Pancreas (tissue), 10 donors: ENCODE data around the gene FGF11. TPM values are rescaled to one million over a fixed set of nuclear protein-coding genes. Genes with fewer than 3 reads are reported as not detected.

Experiments
- ATAC-seq, 4 donors: fragments of 200-7000 bp; cut with Tn5 transposase; one replicate each; pipeline versions ENCODE4 v1.8.0 to v1.9.1; 2020; ENCODE audit warnings: mild to moderate bottlenecking in 4 of 4, moderate library complexity in 4 of 4
- DNase-seq, 6 donors: peaks; one replicate each; pipeline ENCODE4 v3.0.0-alpha.2; 2020
- FAIRE-seq: peaks from 2 replicates; lab custom pipeline; 2012; peaks lifted over from hg19 to GRCh38; lab: Jason Lieb, UNC
- H3K27ac ChIP-seq, 4 donors: fragments of 200-600 bp; sonication (generic); 1 replicate in 3 of 4; 2 replicates in 1 of 4; pipeline versions ENCODE4 v1.5.0 to v1.8.0; 2020
- H3K27me3 ChIP-seq, 4 donors: fragments of 200-600 bp; one replicate each; pipeline ENCODE4 v1.8.0; 2021
- H3K36me3 ChIP-seq, 3 donors: fragments of 200-600 bp; sonication (generic) in 1 of 3; one replicate each; pipeline versions ENCODE4 v1.5.0 to v1.8.0; 2020 to 2021
- H3K4me1 ChIP-seq, 3 donors: fragments of 200-600 bp; one replicate each; pipeline ENCODE4 v1.8.0; 2021
- H3K4me3 ChIP-seq, 4 donors: fragments of 200-600 bp; sonication (generic) in 2 of 4; one replicate each; pipeline versions ENCODE4 v1.5.0 to v1.8.0; 2020 to 2021
- H3K9me3 ChIP-seq, 4 donors: fragments of 200-600 bp; one replicate each; pipeline ENCODE4 v1.8.0; 2021
- CTCF ChIP-seq, 4 donors: fragments of 200-600 bp; sonication (generic) in 3 of 4; IDR thresholded peaks; one replicate each; pipeline versions ENCODE4 v1.5.0 to v1.8.0; 2021; ENCODE audit warnings: antibody characterized with exemption in 4 of 4
- WGBS, 2 donors: extraction: QIAGEN DNeasy Blood & Tissue Kit; methylation state at CpG; one replicate each; pipeline ENCODE4 v1.1.7; 2013; 5-methylcytosine and 5-hydroxymethylcytosine counted together
- intact Hi-C, 3 donors: fragments of 100-400 bp; cut with DNase I; formaldehyde crosslinking; loops; one replicate each; pipeline versions ENCODE4 v1.11.1 to v1.14.2; 2022
- polyA plus RNA-seq, 2 donors: library from polyadenylated mRNA; stranded (reverse); fragments of 200-250 nt; gene quantifications; one replicate each; pipeline ENCODE4 v1.2.3, GENCODE V29; 2013
- total RNA-seq, 6 donors: library from RNA; stranded (reverse); fragmentation: NEBNext Ultra II Directional in 4 of 6; extraction: Animal tissue kit (Norgen Biotek cat#: 25700) in 4 of 6; gene quantifications; one replicate each; pipeline versions ENCODE4 v1.2.1 to v1.2.4, GENCODE V29; 2021 to 2023
- donor health status: healthy with polysubstance abuse.
- donor health status: DM: no; HTN: no; CAD: no; lungs with moderate emphysema.
- donor health status: DM: no; HTN: no; CAD: no.
- donor health status: control.
- donor health status: control.
- donor health status: Bipolar disorder and iron deficiency.
- donor health status: DM: yes; HTN: yes; CAD: no.
- donor health status: DM: no; HTN: no; CAD: no.
- donor health status: DM: no; HTN: no; CAD: no.
- donor health status: DM: yes; HTN: yes; CAD: no.

The FGF11 gene
- total and polyA plus RNA-seq, 8 donors = 0.09 to 1.1 (median 0.43) TPM

- H3K9me3 ChIP-seq = no peaks in the 10 kb centered on the region
- no peak for TF ChIP-seq CTCF (IDR thresholded peaks at IDR 0.05)
- intact Hi-C loops = loop anchor here in 2 of 3 donors (5.0 kb wide), 1 partner anchor 35 kb away; the partner anchor contains the start of gene ZBTB4 (in 2 of the 2)
- no peak overlapping the region for H3K4me3 ChIP-seq
- no peak for DNase-seq
- H3K36me3 ChIP-seq = no peaks in the 10 kb centered on the region
- no peak for ATAC-seq
- peaks cover 5 to 22% (median 5%) of the 10 kb centered on the region in 3 donors for H3K4me1 ChIP-seq
- no peaks in the 10 kb centered on the region for H3K27me3 ChIP-seq
- H3K27ac ChIP-seq = no peak overlapping the region
- WGBS, 2 donors = 86 to 88% methylated on average over 2 of the region's 2 CpGs
- FAIRE-seq = no peak
Measured at GRCh38 chr17:7442142-7442541, 2.8 kb downstream of the FGF11 start.

- Histone ChIP-seq H3K4me3 (no peak overlapping the region), H3K4me1 (peaks cover 5 to 17% (median 5%) of the 10 kb centered on the region in 3 donors), H3K9me3 (no peaks in the 10 kb centered on the region), H3K27me3 (no peaks in the 10 kb centered on the region), H3K36me3 (no peaks in the 10 kb centered on the region), H3K27ac (no peak overlapping the region)
- FAIRE-seq (no peak), ATAC-seq (no peak), DNase-seq (no peak)
- intact Hi-C loops = loop anchor here in 2 of 3 donors (5.0 kb wide), 1 partner anchor 34 kb away; the partner anchor contains the start of gene ZBTB4 (in 2 of the 2)
- TF ChIP-seq CTCF (IDR thresholded peaks at IDR 0.05) = no peak
- WGBS, 2 donors = 85% methylated on average over 7 of the region's 7 CpGs
Measured at GRCh38 chr17:7443499-7444485, 4.5 kb downstream of the FGF11 start.

- Histone ChIP-seq H3K9me3 (no peaks in the 10 kb centered on the region), H3K27me3 (no peaks in the 10 kb centered on the region), H3K4me3 (peak within 1 kb of the TSS; percentile 18 to 63 (median 58)), H3K4me1 (peaks cover 0 to 11% (median 0%) of the 10 kb centered on the region in 3 donors), H3K27ac (peak within 1 kb of the TSS; percentile 22 to 64 (median 42)), H3K36me3 (no peaks in the 10 kb centered on the region)
- 4 to 6% methylated on average over 49 to 51 of the region's 51 CpGs for WGBS, 2 donors
- no peak for TF ChIP-seq CTCF (IDR thresholded peaks at IDR 0.05)
- no peak for FAIRE-seq
- DNase-seq = peak; percentile 80 to 94 (median 88)
- intact Hi-C loops = loop anchor here in 2 of 3 donors (5.0 kb wide), 1 partner anchor 32 kb away; the partner anchor contains the start of gene ZBTB4 (in 2 of the 2)
- ATAC-seq = peak; percentile 92 to 96 (median 94)
Measured at GRCh38 chr17:7444682-7445618, 5.6 kb downstream of the FGF11 start, which contains the start of gene CHRNB1. CHRNB1 (plus strand) TSS chr17:7445061; CDS start chr17:7445128, 67 bp downstream.

GRCh38 chr17:7445619-7445968 lies 6.3 kb downstream of the FGF11 start:
- Histone ChIP-seq H3K4me3 (peak overlapping the region; percentile 18 to 63 (median 58)), H3K4me1 (peaks cover 0 to 7% (median 0%) of the 10 kb centered on the region in 3 donors), H3K9me3 (no peaks in the 10 kb centered on the region), H3K27ac (peak overlapping the region in 1 of 4 donors; percentile 29), H3K36me3 (no peaks in the 10 kb centered on the region), H3K27me3 (no peaks in the 10 kb centered on the region)
- intact Hi-C loops = no loop called here
- ATAC-seq = peak; percentile 53 to 66 (median 62)
- no peak for FAIRE-seq
- TF ChIP-seq CTCF (IDR thresholded peaks at IDR 0.05) = no peak
- 3 to 4% methylated on average over 16 of the region's 16 CpGs for WGBS, 2 donors
- DNase-seq = peak in 1 of 6 donors; percentile 69
